NT2/D1 (cell line): ENCODE results near the gene GFOD1.

Experiments
- SUZ12 ChIP-seq: IDR thresholded peaks from 2 replicates; pipeline ENCODE4 v1.6.1; 2011; ENCODE audit not compliant: insufficient read length, insufficient read depth; ENCODE audit errors: extremely low read depth
- YY1 ChIP-seq: IDR thresholded peaks from 2 replicates; pipeline ENCODE4 v1.6.1; 2011; ENCODE audit not compliant: insufficient read length, insufficient read depth

GRCh38 chr6:13405961-13406477 is 81.4 kb downstream of the GFOD1 start:
- TF ChIP-seq SUZ12 = no peak
- no peak for TF ChIP-seq YY1
